ACC112 (cell line): ENCODE measurements around the gene RSPH1.

Experiments
- H2AFZ ChIP-seq: fragments of 200-600 bp; sonication (generic); one replicate; pipeline ENCODE4 v1.6.0; 2017; ENCODE audit warnings: antibody characterized with exemption, low read length; ENCODE audit not compliant: unreplicated experiment
- H3K27ac ChIP-seq: fragments of 200-600 bp; sonication (generic); 2 replicates; pipeline ENCODE4 v1.5.1; 2014; ENCODE audit warnings: low read depth, mild to moderate bottlenecking, antibody characterized with exemption, low read length, moderate library complexity
- H3K27me3 ChIP-seq: fragments of 200-600 bp; sonication (generic); 2 replicates; pipeline ENCODE4 v1.6.1; 2014; ENCODE audit warnings: mild to moderate bottlenecking, antibody characterized with exemption, low read length, moderate library complexity, mixed read lengths; ENCODE audit not compliant: insufficient read depth
- H3K36me3 ChIP-seq: fragments of 200-600 bp; sonication (generic); 2 replicates; pipeline ENCODE4 v1.6.1; 2016; ENCODE audit warnings: mild to moderate bottlenecking, antibody characterized with exemption, low read length, moderate library complexity, mixed read lengths; ENCODE audit not compliant: insufficient read depth
- H3K4me1 ChIP-seq: fragments of 200-600 bp; sonication (generic); one replicate; pipeline ENCODE4 v1.6.1; 2016; ENCODE audit warnings: low read length, mixed read lengths; ENCODE audit not compliant: insufficient read depth, unreplicated experiment, control insufficient read depth
- H3K4me3 ChIP-seq: fragments of 200-600 bp; sonication (generic); 2 replicates; pipeline ENCODE4 v1.5.1; 2014; ENCODE audit warnings: mild to moderate bottlenecking, low read depth, low read length
- H3K79me2 ChIP-seq: fragments of 200-600 bp; sonication (generic); one replicate; pipeline ENCODE4 v1.6.0; 2016; ENCODE audit warnings: low read length; ENCODE audit not compliant: control insufficient read depth, unreplicated experiment, insufficient read depth

Gene RSPH1

DNA sequence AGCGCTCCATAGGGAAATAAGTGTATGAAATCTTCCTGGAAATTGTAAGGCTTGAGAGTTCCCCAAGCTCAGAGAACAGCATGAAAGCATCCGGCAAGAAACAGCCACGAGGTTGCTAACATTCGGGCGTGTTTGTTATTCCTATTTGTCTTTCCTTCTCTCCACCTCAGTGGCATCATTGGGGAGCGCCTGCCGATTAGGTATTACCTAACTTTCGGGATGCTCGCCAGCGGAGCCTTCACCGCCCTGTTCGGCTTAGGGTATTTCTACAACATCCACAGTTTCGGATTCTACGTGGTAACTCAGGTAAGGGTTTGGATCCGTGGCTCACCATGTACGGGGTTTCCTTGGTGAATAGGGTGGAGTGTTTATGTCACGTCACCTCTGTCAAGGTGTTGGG, 43.3 kb upstream of the RSPH1 start:
- Histone ChIP-seq H3K27ac (no peak overlapping the region), H3K4me1 (no peaks in the 10 kb centered on the region), H3K27me3 (no peaks in the 10 kb centered on the region), H2AFZ (no peak overlapping the region), H3K79me2 (no peaks in the 10 kb centered on the region), H3K36me3 (no peaks in the 10 kb centered on the region), H3K4me3 (no peak overlapping the region)

DNA sequence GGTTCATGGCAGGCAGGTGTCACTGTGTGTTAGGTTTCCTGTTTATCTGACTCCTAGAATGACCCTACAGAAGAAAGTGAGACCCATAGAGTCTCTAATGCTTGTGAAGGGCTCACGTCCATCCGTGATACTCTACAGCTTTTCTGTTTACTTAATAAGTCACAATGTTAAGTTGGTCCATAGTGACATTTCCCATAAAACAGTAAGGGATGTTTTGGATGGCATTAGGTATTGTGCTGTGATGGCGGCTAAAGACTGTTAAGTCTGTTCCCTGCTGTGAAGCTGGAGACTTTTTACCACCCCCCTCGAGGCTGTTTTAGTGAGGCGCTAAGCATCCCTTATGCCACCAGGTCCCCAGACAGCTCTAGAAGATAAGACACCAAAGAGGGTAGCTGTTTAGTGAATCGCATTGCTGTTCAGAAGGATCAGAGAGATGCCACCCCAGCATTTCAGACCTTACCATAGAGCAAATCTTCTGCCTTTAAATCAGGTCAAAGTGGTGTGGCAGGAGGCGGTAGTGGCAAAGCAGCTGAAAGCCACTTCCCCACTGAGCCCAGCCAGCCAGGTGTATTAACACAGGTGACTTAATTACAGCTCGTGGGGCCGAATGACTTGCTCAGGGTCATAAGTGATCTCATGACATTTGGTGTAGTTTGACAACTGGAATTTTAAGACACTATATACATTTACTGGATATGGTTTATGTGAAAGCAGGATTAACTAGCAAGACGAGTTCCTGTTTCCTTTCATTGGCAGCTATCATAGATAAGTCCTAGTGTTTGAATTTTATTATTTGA, 42.7 kb upstream of the RSPH1 start:
- H3K27ac ChIP-seq, result no peak overlapping the region
- H3K79me2 ChIP-seq, result no peaks in the 10 kb centered on the region
- H3K27me3 ChIP-seq, result no peaks in the 10 kb centered on the region
- no peak overlapping the region for H2AFZ ChIP-seq
- H3K36me3 ChIP-seq, result no peaks in the 10 kb centered on the region
- no peak overlapping the region for H3K4me3 ChIP-seq
- H3K4me1 ChIP-seq, result no peaks in the 10 kb centered on the region

- no peak overlapping the region for H3K27ac ChIP-seq
- no peaks in the 10 kb centered on the region for H3K27me3 ChIP-seq
Observed at GRCh38 chr21:42537106-42537742, 41.2 kb upstream of the RSPH1 start.

DNA sequence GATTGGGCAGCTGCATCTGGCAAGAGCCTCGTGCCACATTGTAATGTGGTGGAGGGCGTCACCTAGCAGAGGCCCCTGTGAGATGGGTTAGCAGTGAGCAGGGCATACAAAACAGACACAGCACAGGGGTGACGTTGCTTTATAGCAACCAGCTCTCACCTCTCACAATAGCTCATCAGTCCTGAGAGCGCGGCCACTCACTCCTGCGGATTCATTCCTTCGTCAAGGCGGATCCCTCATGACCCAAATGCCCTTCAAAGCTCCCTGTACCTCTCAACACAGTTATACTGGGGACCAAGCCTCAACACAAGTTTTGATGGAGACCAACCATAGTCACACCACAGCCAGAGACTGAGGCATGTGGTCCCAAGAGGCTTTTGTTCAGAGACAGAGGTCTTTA, 40.6 kb upstream of the RSPH1 start:
- no peaks in the 10 kb centered on the region for H3K4me1 ChIP-seq
- H3K4me3 ChIP-seq, result no peak overlapping the region
- no peak overlapping the region for H2AFZ ChIP-seq
- H3K79me2 ChIP-seq, result no peaks in the 10 kb centered on the region
- no peaks in the 10 kb centered on the region for H3K36me3 ChIP-seq
- H3K27ac ChIP-seq, result no peak overlapping the region
- no peaks in the 10 kb centered on the region for H3K27me3 ChIP-seq

More at GRCh38 chr21:42537106-42537742, 41.2 kb upstream of the RSPH1 start:
- no peak overlapping the region for H3K4me3 ChIP-seq
- no peaks in the 10 kb centered on the region for H3K79me2 ChIP-seq
- H3K36me3 ChIP-seq, result no peaks in the 10 kb centered on the region
- H2AFZ ChIP-seq, result no peak overlapping the region
- no peaks in the 10 kb centered on the region for H3K4me1 ChIP-seq

DNA sequence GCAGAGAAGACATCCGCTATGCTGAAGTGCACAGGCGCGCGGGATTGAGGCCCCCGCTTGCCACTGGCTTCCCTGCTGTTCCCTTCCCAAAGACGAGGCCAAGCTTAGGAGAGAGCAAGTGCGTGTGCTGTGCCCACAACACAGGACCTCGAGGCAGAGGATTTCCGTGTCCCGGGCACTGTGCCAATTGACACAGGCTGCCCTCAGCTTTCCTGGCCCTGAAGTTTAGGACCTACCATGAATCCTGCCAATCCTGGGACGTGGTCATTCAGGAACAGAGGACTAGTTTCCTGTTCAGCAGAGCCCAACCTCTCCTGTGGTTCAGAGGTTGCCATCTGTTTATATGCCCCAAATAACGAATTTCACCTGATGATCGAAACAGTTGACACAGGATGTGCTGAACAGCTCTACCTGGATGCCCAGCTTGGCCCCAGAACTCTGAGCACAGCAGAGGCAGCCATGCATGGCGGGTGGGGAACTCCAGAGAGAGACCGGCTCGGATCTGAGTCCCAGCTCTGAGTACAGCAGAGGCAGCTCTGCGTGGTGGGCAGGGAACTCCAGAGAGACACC, 39.7 kb upstream of the RSPH1 start:
- H3K79me2 ChIP-seq, result no peaks in the 10 kb centered on the region
- H2AFZ ChIP-seq, result no peak overlapping the region
- H3K27ac ChIP-seq, result no peak overlapping the region
- H3K4me1 ChIP-seq, result no peaks in the 10 kb centered on the region
- no peaks in the 10 kb centered on the region for H3K36me3 ChIP-seq
- H3K4me3 ChIP-seq, result no peak overlapping the region
- no peaks in the 10 kb centered on the region for H3K27me3 ChIP-seq

DNA sequence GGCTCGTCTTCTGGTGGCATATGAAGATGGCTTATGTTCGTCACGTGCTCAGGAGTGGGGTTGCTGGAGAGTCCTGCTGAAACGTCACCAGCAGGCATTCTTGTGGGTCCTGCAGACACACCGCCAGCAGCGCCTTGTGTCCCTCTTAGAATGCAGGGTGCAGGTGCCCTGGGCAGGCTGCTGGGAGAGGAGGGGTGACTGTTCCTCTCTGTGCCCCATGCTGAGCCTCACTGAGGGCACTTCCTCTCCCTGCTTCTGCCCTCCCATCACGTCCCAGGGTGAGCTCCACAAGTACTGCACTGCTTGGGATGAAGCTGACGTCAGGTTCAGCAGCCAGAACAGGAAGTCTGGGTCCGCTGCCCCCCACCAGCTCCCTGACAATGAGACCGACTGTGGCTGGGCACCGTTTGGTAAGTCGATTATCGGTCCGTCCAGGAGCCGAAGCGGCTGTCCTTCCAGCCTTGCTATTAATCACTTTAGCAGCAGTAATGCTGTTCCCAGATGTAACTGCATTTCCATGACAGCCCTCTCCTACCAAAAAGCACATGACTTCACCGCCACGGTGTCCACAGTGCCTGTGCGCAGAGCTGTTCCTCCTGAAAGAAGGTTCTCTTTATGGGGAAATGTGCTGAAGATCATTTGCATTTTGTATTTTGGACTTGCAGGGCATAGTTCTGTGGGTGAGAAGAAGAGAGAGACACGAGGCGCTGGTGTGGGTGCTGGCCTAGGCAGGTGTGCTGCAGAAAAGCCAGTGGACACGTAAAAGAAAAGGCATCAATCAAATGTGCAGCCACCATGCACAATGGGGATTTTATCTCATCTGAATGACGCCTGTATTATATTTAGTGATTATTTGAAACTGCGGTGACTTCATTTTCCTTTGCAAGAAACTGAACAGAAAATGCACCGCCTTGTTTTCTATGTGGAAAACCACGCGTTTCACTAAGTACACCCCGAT, 38.7 kb upstream of the RSPH1 start:
- H3K27me3 ChIP-seq, result no peaks in the 10 kb centered on the region
- H3K79me2 ChIP-seq, result no peaks in the 10 kb centered on the region
- no peak overlapping the region for H3K4me3 ChIP-seq
- H3K36me3 ChIP-seq, result no peaks in the 10 kb centered on the region
- no peaks in the 10 kb centered on the region for H3K4me1 ChIP-seq
- H2AFZ ChIP-seq, result no peak overlapping the region
- no peak overlapping the region for H3K27ac ChIP-seq

DNA sequence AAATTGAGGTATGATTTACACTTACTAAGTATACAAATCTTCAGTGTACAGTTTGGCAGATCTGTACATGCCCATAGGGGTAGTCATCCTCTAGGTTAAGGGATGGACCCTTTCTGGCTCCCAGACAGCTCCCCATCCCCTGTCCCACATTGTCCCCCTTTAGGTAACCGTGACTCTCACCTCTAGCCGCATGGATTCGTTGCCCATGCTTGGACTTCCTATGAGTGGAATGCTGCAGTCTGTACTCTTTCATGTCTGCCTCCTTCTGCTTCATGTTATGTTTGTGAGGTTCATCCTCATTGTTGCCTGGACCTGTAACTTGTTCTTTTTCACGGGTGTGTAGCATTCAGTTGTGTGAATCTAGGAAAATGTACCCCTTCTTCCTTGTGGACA, 37.9 kb upstream of the RSPH1 start:
- Histone ChIP-seq H3K79me2 (no peaks in the 10 kb centered on the region), H3K4me3 (no peak overlapping the region), H3K27me3 (no peaks in the 10 kb centered on the region), H3K36me3 (no peaks in the 10 kb centered on the region), H3K27ac (no peak overlapping the region), H3K4me1 (no peaks in the 10 kb centered on the region), H2AFZ (no peak overlapping the region)

DNA sequence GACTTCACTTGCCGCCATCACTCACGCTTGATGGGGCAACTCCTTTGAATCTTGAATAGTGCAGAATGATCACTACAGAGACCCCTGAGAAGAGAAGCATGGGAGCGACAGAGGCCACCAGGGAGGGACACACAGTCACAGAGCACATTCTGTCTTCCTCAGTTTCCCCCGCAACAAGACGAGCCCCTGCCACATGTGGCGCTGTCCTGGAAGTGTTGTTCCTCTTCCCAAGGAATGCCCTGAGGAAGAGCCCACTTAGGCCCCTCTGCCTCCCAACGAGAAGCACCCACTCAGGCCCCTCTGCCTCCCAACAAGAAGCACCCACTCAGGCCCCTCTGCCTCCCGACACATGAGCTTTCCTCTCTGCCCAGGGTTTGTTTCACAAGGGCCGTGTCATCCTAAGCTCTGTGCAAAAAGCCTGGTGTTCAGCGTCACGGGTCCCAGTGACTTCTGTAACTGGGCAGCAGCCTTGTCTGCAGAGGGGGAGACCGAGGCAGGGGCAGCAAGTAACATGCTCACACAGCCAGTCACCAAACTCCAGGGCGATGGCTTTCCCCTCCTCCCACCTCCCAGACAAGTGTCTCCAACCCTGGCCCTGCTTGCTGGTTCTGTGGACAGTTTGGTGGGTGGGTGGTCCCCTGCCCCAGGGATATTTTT, 37.4 kb upstream of the RSPH1 start:
- Histone ChIP-seq H3K4me1 (no peaks in the 10 kb centered on the region), H2AFZ (no peak overlapping the region), H3K27me3 (no peaks in the 10 kb centered on the region), H3K79me2 (no peaks in the 10 kb centered on the region), H3K36me3 (no peaks in the 10 kb centered on the region), H3K27ac (no peak overlapping the region), H3K4me3 (no peak overlapping the region)

- Histone ChIP-seq H2AFZ (no peak overlapping the region), H3K79me2 (no peaks in the 10 kb centered on the region), H3K4me3 (no peak overlapping the region), H3K27ac (no peak overlapping the region), H3K36me3 (no peaks in the 10 kb centered on the region), H3K27me3 (no peaks in the 10 kb centered on the region), H3K4me1 (peaks cover 6% of the 10 kb centered on the region)
Observed at GRCh38 chr21:42532466-42533181, 36.6 kb upstream of the RSPH1 start.
